GM19328 (cell line): Measurements from ENCODE around the gene ACTA2.
"Not testable (repeated sequence)": the region's sequence is repeated elsewhere in the genome, so short reads cannot be mapped to it uniquely, and the experiment has no call there.

Source experiments
- ATAC-seq: cut with Tn5 transposase; IDR thresholded peaks from one replicate; pipeline ENCODE4 v1.9.1; 2021; ENCODE audit warnings: mild to moderate bottlenecking, moderate library complexity; ENCODE audit not compliant: unreplicated experiment

Gene ACTA2

DNA sequence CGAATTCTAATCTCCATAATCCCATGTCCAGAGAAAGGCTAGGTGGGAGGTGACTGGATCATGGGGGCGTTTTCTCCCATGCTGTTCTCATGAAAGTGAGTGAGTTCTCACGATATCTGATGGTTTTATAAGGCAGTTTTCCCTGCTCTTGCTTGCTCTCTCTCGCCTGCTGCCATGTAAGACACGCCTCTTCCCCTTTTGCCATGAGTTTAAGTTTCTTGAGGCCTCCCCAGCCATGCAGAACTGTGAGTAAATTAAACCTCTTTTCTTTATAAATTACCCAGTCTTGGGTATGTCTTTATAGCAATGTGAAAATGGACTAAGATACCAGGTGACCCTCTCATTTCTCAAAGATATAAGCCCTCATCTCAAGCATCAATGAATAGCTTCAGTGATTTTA, 1.1 kb upstream of the ACTA2 start:
- ATAC-seq, result no peak

DNA sequence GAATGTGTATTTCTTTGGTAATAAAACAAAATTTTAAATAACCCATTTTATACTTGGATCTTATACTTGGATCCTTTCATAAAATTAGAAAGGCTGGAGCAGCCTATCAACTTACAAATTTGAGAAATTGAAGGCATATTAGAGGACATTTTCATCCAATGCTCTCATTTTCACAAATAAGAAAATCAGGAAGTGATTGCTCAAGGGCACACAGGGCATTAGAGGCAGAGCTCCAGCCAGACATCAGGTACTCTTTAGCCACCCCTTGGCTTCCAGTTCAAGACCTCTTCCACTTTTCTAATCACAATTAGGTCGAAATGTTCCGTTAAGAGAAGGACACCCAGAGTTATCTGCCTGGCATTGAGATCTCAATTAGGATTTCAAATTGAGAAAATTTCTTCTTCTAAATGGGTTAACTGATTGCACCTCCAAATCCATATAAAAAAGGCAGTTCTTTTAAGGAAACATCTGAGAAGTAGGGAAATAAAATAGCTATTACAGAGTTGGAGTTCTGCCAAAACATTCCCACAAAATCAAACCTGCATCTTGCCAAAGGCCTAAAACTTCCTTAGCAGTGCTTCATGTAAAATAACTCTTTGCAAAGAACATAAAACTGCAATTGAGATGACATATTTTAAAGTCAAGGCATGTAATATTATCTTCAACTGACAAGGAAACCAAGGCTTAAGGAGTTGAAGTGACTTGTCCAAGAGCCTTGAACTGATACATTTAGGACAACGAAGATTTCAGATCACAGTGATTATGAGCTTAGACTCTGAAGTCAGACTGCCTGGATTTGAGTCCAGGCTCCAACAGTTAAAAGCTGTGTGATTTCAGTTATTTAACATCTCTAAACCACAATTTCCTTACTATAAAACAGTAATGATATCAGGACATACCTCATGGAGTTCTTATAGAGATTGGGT, 2.4 kb downstream of the ACTA2 start:
- ATAC-seq, result no peak

DNA sequence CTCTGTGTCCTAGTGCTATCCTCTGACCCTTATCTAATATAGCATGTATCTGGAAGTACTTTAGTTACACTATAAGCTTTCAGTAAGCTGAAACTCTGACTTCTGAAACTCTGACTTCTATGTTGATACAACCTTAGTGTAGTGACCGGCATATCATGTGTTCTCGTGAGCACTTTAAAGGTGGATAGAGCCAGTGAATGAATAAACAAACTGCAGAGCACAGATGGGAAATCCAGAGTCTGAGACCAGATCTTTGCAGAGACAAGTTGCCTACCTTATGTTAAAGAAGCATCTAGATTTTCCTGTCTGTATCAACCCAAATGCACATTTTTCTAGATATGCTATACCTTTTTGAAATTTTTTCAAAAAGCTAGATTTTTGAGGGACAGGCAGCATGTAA, 3.5 kb downstream of the ACTA2 start:
- ATAC-seq, result no peak

DNA sequence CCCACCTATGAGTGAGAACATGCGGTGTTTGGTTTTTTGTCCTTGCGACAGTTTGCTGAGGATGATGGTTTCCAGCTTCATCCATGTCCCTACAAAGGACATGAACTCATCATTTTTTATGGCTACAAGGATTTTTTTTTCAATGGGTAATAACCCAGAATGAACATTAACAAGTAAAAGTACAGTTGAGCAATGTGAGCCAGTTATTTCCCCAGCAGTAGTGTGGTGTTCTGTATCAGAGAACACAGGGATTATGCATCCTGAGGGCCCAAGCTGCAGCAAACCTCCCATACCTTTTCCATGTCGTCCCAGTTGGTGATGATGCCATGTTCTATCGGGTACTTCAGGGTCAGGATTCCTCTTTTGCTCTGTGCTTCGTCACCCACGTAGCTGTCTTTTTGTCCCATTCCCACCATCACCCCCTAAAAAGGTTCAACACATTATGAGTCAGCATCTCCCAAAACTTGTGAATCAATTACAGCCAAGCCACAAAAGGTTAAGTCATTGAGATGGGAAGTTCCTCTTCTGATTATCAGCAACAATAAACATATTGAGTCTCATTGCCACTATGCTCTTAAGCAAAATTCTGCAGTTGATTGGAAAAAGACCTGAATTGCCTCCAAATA, 5.5 kb downstream of the ACTA2 start:
- no peak for ATAC-seq

DNA sequence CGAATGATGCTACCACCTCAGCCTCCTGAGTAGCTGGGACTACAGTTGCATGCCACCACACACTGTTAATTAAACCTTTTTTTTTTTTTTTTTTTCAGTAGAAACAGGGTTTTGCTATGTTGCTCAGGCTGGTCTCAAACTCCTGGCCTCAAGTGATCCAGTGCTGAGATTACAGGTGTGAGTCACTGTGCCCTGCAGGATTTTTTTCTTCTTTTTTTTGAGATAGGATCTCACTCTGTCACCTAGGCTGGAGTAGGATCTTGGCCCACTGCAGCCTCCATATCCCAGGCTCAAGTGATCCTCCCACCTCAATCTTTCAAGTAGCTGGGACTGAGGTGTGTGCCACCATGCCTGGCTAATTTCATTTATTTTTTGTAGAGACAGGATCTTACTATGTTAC, 6.4 kb downstream of the ACTA2 start:
- no peak for ATAC-seq

DNA sequence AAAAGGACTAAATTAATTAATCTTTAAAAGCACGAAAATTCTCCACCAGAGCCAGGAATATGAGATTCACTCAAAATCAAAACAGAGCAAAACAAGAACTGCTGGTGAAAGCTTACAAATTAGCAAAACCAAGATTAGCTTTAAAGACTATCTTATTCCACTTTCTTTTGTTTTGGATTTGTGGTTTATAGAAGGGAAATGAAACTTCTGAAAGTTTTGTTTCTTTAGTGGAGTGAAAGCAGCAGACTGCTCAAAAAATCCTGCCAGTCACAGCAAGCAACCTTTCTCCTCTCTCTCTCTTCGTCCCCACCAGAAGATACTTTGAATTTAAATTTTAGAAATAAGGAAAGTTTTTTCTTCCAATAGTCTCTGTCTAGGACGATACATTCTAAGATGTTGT, 7.8 kb downstream of the ACTA2 start:
- ATAC-seq, result no peak

DNA sequence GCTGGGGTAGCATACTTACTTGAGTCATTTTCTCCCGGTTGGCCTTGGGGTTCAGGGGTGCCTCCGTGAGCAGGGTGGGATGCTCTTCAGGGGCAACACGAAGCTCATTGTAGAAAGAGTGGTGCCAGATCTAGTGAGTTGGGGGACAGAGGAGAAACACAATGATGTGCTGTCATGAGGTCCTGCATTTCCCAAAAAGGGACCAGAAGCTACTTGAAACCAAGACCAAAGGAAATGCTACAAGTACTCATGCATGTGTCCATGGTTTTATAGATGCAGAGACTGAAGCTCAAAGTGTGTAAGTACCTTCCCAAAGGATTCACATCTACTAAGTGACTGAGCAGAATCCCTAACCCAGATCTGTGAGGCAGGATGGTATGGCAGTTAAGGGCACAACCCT, 8.8 kb downstream of the ACTA2 start:
- ATAC-seq, result no peak

DNA sequence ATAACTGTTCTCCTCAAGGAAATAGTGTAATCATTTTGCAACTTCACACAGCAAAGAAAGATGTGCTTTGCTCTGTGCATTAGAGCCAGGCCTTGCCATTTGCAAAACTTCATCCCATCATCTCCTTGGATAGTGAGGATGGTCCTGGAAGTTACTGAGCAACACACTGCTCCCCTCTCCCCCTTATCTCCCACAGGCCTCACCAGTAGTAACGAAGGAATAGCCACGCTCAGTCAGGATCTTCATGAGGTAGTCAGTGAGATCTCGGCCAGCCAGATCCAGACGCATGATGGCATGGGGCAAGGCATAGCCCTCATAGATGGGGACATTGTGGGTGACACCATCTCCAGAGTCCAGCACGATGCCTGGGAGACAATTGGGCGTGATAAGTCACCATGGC, 11.5 kb downstream of the ACTA2 start:
- ATAC-seq, result no peak

DNA sequence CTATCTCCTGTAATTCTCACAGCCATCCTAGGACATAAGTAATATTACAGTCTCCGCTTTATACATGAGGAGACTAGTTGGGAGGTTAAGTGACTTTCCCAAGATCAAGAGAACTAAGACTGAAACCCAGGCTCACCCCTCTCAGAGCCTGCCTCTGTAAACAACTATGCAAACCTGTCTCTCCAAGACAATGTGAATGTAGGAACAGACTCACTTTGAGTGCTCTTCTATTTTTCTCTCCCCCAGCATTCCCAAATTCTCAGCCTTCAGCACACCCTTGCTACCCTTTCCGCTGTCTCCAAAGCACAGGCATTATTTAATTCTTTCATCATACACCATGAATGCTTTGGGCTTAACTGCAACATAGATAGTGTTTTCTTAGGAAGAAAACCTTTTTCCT, 13.6 kb downstream of the ACTA2 start:
- no peak for ATAC-seq

DNA sequence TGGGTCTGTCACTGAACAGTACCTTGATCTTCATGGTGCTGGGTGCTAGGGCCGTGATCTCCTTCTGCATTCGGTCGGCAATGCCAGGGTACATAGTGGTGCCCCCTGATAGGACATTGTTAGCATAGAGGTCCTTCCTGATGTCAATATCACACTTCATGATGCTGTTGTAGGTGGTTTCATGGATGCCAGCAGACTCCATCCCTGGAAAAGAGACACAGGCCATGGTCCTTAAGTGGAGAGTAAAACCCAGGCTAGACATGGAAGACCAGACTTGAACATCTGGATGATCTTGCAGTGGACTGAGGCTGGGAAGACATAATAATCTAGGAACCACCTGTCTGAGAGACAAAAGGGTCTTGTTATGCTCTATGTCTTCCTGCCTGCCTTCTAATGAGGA, 14.5 kb downstream of the ACTA2 start:
- no peak for ATAC-seq

DNA sequence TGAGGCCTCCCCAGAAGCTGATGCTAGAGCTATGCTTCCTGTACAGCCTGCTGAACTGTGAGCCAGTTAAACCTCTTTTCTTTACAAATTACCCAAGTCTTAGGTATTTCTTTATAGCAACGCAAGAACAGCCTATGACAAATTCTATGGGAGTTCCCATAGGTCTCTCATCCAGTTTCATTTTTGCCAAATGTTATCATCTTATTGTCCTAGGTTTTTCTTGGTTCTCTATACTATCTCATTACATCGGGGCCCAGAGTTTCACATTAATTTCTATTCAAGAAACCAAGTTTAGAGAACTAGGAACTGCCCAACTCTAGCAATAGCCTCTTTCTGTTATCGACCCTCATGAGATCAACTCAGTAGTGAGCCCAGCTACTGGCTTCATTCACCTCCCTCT, 15.9 kb downstream of the ACTA2 start:
- ATAC-seq, result no peak

DNA sequence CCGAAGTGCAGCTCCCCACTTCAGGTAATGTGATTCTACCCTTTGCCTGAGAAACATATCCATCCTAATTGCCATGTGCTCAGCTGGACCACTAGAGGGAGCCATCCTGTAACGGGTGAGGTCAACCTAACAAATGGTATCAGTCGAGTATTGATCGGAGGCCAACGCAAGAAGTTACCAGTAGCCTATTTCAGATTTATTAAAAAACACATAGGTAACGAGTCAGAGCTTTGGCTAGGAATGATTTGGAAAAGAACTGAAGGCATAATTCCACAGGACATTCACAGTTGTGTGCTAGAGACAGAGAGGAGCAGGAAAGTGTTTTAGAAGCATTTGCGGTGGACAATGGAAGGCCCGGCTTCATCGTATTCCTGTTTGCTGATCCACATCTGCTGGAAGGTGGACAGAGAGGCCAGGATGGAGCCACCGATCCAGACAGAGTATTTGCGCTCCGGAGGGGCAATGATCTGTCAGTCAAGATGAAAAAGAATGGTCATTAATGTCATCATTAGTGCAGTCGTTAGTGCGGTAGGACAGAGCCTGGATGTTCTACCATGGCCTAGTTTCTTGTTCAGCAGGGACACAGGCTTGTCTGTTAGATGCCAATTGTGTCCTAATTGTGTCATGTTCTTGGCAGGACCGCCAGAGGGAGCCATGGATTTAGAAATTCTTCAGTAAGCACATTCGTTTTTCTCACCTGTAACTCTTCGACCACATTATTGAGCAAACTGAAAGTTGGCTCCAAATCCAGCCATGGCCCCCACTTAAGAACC, 17.5 kb downstream of the ACTA2 start:
- ATAC-seq, result no peak

DNA sequence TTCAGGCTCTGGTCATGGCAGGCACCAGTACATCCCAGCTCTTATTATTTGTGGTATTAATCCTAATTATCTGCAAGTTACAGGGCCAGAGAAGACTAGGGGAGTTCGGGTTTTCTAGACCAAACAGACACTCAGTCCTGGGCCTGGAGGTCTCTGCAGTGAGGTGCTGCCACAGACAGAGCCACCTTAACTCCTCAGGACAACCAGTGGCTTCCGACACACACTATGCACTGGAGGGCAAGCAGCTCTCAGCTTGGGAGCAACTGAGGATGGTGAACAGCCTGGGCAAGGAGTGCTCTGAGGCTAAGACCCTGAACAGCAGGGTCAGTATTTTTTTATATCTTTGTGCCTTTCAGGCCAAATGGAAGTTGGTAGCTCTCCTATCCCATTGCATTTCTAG, 19.0 kb downstream of the ACTA2 start:
- ATAC-seq, result no peak

DNA sequence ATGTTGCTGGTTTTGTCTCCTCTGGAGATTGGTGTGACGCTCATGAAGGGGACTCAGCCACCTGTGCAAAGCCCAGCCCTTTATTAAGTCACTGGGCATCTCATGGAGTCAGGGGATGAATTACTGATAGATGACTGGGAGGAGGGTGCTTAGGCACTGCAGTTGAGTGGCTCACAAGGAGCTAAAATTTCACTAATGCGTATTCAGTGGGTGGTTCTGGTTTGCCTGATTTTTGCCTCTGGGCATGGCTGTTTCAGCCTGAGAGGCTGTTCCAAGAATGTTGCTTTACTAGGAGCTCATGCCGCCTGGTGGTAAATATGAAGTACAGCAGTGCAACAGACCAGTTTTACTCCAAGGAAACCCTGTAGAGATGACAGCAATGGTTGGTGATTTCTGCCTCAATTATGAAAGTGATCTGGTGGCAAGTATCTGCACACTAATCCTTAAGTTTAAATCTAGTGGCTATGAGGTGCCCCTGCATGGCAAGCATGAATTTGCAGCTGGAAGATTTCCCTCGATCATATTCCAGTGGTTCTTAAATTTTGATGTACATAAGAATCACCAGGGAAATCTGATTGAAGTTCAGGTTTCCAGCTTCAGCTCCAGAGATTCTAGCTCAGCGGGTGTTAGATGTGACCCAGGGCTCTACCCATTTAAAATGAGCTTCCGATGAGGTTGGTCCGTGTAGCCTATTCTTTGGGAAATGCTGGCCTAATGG, 19.9 kb downstream of the ACTA2 start:
- ATAC-seq, result no peak

DNA sequence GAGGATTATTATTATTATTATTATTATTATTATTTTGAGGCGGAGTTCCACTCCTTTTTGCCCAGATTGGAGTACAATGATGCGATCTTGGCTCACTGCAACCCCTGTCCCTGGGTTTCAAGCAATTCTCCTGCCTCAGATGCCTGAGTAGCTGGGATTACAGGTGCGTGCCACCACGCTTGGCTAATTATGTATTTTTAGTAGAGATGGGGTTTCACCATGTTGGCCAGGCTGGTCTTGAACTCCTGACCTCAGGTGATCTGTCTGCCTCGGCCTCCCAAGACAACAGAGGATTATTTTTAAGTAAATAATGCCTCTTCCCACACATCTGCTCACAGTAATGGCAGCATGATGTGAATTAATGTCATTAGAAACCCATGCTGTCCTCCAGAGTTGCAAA, 20.5 kb downstream of the ACTA2 start:
- not testable (repeated sequence) for ATAC-seq

DNA sequence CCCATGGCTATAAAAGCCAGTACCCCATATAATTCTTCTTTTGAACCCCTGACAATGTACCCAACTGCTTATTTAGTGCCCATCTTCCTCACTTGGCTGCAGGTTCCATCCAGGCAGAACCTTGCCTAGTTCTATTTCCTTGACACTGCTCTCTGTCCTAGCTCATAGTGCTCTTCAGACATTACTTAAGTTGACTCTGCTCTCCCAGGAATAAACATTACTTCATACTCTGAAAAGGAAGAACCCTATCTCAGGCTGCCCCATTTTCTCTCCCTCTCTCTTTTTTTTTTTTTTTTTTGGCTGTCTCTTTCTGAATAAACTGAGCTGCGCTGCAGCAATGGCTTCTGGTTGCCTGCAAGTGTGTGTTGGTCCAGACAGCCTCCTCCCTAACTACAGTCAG, 21.0 kb downstream of the ACTA2 start:
- ATAC-seq, result no peak

DNA sequence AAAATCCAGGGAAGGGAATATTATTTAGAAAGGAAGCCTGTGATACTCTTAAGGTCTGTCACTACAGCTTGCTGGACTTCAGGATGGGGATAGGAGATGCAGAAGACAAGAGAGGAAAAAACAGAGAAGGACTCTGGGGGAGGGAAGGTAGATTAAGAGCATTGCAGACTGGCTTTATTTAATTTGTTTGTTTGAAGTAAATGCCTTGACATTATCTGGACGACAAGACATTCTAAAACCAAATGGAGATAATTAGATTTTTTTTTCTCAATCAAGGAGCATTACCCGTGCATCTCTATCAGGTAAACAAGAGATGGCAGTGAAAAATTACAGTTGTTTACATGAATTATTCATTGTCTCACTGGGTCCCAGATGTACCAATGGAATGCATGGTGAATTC, 24.3 kb downstream of the ACTA2 start:
- ATAC-seq, result no peak

DNA sequence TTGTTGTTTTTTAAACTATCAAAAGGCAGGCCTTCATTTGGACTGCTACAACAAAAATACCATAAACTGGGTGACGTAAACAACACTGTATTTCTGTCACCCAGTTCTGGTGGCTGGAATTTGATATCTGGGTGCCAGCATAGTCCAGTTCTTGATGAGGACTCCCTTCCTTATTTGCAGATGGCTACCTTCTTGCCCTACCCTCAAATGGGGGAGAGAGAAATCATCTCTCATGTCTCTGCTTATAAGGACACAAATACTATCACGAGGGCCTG, 25.2 kb downstream of the ACTA2 start:
- no peak for ATAC-seq

DNA sequence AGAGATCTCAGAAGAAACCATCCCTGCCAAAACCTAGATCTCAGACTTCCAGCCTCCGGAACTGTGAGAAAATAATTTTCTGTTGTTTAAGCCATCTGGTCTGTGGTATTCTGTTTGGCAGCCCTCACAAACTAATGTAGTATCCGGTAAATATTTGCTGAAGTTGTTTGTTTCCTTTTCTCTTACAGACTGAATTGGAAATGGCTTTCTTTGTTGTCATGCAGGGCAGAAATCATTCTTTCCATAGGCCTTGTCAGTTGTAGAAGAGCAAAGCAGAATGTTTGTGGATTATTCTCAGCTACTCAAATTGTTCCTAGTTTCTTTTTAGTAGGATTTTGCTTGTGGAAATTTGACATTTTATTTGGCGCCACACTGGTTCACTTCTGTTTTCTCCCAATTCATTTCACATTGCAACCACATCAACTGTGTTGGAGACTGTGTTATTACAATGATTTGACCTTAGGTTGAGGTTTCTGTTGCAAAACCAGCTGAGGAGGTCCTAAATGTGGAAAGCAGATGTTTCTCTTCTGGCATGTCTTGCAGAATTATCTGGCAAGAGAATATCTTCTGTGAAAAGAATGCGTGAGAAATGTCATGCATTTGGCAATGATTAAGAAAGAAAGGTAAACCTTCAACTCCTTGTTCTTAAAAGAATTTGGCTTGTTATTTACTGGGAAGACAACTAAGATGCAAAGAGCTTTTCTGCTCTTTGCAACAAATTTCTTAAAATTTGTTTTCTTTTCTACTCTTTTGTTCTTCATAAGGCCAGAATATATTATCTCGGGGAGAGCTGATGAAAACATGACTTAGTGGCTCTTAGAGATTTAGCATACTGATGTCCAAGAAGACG, 25.8 kb downstream of the ACTA2 start:
- no peak for ATAC-seq

DNA sequence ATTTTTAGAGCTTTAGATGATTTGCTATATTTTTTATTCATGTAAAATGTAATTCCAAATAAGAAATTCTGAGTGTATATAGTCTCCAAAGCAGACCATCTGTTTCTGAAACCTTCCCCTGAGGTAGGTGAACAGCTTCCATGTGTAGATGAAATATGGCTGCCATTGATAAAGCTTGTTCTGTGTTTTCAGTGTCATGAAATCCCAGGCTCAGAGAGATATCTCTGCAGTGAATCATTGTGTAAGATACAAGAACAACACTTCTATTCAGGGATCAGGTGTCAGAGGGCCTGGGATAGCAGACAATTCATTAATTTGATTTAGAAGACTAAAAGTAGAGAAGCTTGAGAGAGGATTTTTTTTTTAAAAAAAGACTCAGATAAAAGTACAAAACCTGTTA, 29.1 kb downstream of the ACTA2 start:
- ATAC-seq, result no peak

DNA sequence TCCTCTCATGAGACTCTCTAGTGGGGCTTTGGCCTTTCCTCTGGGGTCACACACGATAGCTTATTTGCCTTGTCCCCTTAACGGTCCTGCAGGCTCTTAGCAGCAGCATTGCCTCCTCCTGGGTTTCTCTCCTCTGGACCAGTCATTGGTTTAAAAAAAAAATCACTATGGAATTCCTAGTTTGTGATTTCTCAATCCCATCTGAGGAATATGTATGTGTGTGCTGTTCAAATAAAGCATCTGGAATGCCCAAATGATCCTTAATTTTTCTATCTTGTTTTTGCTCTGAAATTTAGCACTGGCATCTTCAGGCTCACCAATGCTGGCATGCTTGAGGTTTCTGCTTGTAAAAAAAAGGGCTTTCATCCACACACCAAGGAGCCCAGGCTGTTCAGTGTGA, 30.5 kb downstream of the ACTA2 start:
- ATAC-seq, result no peak
